Myometrial cell (primary cell): ENCODE data around the gene CCDC87. TPM values are rescaled to one million over a fixed set of nuclear protein-coding genes. Genes with fewer than 3 reads are reported as not detected.

Source experiments
- total RNA-seq: library from RNA; depleted of rRNA; stranded (reverse); fragments of >200 nt; gene quantifications from 2 replicates; pipeline ENCODE4 v1.2.3, GENCODE V29; 2015

The CCDC87 gene, protein sequence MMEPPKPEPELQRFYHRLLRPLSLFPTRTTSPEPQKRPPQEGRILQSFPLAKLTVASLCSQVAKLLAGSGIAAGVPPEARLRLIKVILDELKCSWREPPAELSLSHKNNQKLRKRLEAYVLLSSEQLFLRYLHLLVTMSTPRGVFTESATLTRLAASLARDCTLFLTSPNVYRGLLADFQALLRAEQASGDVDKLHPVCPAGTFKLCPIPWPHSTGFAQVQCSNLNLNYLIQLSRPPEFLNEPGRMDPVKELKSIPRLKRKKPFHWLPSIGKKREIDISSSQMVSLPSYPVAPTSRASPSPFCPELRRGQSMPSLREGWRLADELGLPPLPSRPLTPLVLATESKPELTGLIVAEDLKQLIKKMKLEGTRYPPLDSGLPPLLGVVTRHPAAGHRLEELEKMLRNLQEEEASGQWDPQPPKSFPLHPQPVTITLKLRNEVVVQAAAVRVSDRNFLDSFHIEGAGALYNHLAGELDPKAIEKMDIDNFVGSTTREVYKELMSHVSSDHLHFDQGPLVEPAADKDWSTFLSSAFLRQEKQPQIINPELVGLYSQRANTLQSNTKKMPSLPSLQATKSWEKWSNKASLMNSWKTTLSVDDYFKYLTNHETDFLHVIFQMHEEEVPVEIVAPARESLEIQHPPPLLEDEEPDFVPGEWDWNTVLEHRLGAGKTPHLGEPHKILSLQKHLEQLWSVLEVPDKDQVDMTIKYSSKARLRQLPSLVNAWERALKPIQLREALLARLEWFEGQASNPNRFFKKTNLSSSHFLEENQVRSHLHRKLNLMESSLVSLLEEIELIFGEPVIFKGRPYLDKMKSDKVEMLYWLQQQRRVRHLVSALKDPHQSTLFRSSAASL
- under 0.01 and 0.35 TPM in 2 replicates for total RNA-seq

DNA sequence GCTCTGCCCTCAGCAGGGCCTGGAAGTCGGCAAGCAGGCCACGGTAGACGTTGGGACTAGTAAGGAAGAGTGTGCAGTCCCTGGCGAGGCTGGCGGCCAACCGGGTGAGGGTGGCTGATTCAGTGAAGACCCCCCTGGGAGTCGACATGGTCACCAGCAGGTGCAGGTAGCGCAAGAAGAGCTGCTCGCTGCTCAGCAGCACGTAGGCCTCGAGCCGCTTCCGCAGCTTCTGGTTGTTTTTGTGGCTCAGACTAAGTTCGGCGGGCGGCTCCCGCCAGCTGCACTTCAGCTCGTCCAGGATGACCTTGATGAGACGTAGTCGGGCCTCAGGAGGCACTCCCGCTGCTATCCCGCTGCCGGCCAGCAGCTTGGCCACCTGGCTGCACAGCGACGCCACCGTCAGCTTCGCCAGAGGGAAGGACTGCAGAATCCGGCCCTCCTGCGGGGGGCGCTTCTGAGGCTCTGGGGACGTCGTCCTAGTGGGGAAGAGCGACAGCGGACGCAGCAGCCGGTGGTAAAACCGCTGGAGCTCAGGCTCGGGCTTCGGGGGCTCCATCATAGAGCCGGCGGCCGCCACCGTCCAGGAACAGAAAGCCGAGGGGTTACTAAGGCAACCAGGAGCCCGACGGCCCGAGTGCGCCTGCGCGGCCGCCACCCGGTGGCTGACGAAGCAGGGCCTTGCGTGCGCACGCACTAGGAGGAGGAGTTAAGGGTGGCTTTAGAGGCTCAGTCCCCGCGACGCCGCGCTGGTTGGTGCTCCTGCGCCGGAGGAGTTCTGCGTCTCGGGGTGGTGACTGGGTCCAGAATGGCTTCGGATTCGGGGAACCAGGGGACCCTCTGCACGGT, at the start of gene CCDC87, which contains the start of gene CCS:
TSS of gene CCDC87 (minus strand) at position 607 of the 846 bp plus-strand sequence. CDS start at position 559, 48 bp downstream.
TSS of gene CCS (plus strand) at position 729 of the 846 bp plus-strand sequence. CDS start at position 806, 77 bp downstream.

GRCh38 chr11:66638177-66639065, 45.6 kb upstream of the CCDC87 start, which contains the start of gene RBM4:
Gene RBM4, plus strand, starts transcription at chr11:66638703. Its CDS starts 1,009 bp downstream, at chr11:66639712.

GRCh38 chr11:66616379-66617154, 23.7 kb upstream of the CCDC87 start, which contains the start of gene RBM14:
Gene RBM14, plus strand, starts transcription at chr11:66616630. Its CDS starts 91 bp downstream, at chr11:66616721.

DNA sequence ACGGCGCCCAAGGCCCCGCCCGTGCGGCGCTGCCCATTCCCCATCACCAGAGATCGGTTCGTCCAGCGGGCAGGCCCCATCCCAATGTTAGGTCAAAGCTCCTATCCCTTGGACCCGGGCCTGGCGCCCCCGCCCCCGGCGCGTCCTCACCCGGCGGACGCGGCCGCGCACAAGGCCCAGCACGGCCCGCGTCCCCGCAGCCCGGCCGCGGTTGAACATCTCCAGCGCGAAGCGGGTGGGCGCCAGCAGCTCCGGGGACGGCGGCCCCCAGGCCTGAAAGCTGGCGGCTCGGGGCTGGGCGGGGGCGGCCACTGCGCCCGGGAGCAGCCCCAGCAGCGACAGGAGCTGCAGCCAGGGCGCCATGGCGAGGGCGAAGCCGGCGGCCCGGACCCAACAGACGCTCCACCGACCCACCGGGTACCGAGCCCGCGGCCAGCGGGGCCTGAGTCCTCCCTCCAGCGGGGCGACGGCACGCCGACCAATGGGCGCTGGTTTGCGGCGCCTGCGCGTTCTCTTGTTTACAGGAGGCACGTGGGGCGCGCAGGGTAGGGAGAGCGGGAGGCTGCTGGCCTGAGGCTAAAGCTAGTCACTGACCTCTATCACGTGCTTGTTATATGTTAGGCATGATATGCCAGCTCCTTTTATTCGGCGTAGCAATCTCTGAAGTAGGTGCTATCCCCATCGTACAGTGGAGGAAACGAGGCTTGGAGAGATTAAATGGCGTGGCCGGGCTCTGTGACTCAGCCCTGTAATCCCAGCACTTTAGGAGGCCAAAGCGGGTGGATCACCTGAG, 24.5 kb downstream of the CCDC87 start, which contains the start of gene CTSF:
TSS of gene CTSF (minus strand) at position 483 of the 793 bp plus-strand sequence. CDS start at position 363, 120 bp downstream.

GRCh38 chr11:66546368-66546965, 46.4 kb downstream of the CCDC87 start, which contains the start of gene ACTN3:
Gene ACTN3, plus strand, starts transcription at chr11:66546903. Its CDS starts 35 bp downstream, at chr11:66546938.

DNA sequence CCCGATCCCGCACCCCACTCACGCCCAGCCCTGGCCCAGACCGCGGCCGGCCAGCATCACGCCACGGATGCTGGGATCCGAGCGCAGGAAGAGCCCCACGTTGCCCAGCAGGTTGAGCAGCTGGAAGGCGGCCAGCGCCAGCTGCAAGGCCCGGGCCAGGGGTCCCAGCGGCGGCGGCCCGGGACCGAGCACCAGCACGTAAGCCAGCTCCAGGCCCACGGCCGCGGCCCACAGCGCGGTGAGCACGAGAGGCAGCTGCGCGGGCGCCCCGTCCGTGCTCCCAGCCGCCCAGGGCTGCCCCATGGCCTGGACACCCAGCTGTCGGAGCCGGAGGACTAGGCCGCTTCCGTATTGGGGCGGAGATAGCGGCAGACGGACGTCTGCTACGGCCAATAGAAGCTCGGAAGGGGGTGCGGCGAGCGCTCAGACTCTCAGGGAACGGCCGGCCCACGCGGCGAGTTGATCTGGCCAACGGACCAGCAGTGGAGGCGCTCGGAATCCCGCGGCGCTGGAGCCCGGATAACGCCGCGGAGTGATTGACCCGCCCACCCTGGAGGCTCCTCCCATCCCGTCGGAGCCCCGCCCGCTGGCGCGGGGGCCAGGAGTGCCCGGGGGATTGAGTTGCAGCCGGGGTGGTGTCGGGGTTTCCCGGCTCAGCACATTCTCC, 47.0 kb downstream of the CCDC87 start, which contains the start of gene ZDHHC24:
TSS of gene ZDHHC24 (minus strand) at position 348 of the 667 bp plus-strand sequence. CDS start at position 303, 45 bp downstream.

Other genes starting within 250 kb of the CCDC87 start
- gene BRMS1, start 248.0 kb downstream of the CCDC87 start, total RNA-seq = 64.0 and 74.1 TPM in 2 replicates
- gene B4GAT1, start 245.4 kb downstream of the CCDC87 start, total RNA-seq = 45.0 and 50.2 TPM in 2 replicates
- 0.71 and 1.2 TPM in 2 replicates for gene SLC29A2, start 221.3 kb downstream of the CCDC87 start, total RNA-seq
- gene NPAS4, start 172.0 kb downstream of the CCDC87 start, total RNA-seq = not detected in 2 replicates
- gene MRPL11, start 154.2 kb downstream of the CCDC87 start, total RNA-seq = 63.1 and 66.9 TPM in 2 replicates
- 5.3 and 6.3 TPM in 2 replicates for gene PELI3, start 126.2 kb downstream of the CCDC87 start, total RNA-seq
- 60.1 and 79.0 TPM in 2 replicates for gene DPP3, start 112.6 kb downstream of the CCDC87 start, total RNA-seq
- 30.8 and 39.8 TPM in 2 replicates for gene BBS1, start 82.4 kb downstream of the CCDC87 start, total RNA-seq
- gene ZDHHC24, start 47.0 kb downstream of the CCDC87 start, total RNA-seq = 23.9 and 28.5 TPM in 2 replicates
- gene ACTN3, start 46.2 kb downstream of the CCDC87 start, total RNA-seq = under 0.01 and 0.18 TPM in 2 replicates
- gene CTSF, start 24.5 kb downstream of the CCDC87 start, total RNA-seq = 9.5 and 14.5 TPM in 2 replicates
- gene CCS, start 122 bp upstream of the CCDC87 start, total RNA-seq = 32.4 and 40.1 TPM in 2 replicates
- 34.2 and 34.9 TPM in 2 replicates for gene RBM14, start 23.6 kb upstream of the CCDC87 start, total RNA-seq
- 96.6 and 136 TPM in 2 replicates for gene RBM4, start 45.6 kb upstream of the CCDC87 start, total RNA-seq
- gene RBM4B, start 84.8 kb upstream of the CCDC87 start, total RNA-seq = 21.0 and 22.3 TPM in 2 replicates
- 0.18 and 0.29 TPM in 2 replicates for gene SPTBN2, start 136.2 kb upstream of the CCDC87 start, total RNA-seq